ENCODE results near the gene NDUFV1. TPM values are rescaled to one million over a fixed set of nuclear protein-coding genes. Genes with fewer than 3 reads are reported as not detected.
"Not testable (repeated sequence)": the region's sequence is repeated elsewhere in the genome, so short reads cannot be mapped to it uniquely, and the experiment has no call there.

NDUFV1 gene
- total RNA-seq, 1 donor, result 90.1 TPM

- peaks cover 11% of the 10 kb centered on the region for H3K4me1 ChIP-seq (ENCODE audit: insufficient read depth, low read length)
- no peaks in the 10 kb centered on the region for H3K9me3 ChIP-seq (ENCODE audit: low read depth, low read length)
- no peaks in the 10 kb centered on the region for H3K27me3 ChIP-seq (ENCODE audit: insufficient read depth, low read length)
- no peak overlapping the region for H3K4me3 ChIP-seq (ENCODE audit: low read length)
These were observed 27.9 kb downstream of the NDUFV1 start for GRCh38 chr11:67634366-67635230.

GRCh38 chr11:67635231-67635521 is 28.4 kb downstream of the NDUFV1 start:
- H3K9me3 ChIP-seq (ENCODE audit: low read depth, low read length), result no peaks in the 10 kb centered on the region
- no peaks in the 10 kb centered on the region for H3K27me3 ChIP-seq (ENCODE audit: insufficient read depth, low read length)
- H3K4me3 ChIP-seq (ENCODE audit: low read length), result no peak overlapping the region
- H3K4me1 ChIP-seq (ENCODE audit: insufficient read depth, low read length), result peaks cover 10% of the 10 kb centered on the region

GRCh38 chr11:67636962-67637361 is 30.2 kb downstream of the NDUFV1 start:
- Histone ChIP-seq H3K27me3 (ENCODE audit: insufficient read depth, low read length) (no peaks in the 10 kb centered on the region), H3K4me3 (ENCODE audit: low read length) (no peak overlapping the region), H3K9me3 (ENCODE audit: low read depth, low read length) (no peaks in the 10 kb centered on the region), H3K4me1 (ENCODE audit: insufficient read depth, low read length) (no peaks in the 10 kb centered on the region)

- not testable (repeated sequence) for H3K4me3 ChIP-seq (ENCODE audit: low read length); H3K9me3 ChIP-seq (ENCODE audit: low read depth, low read length); H3K4me1 ChIP-seq (ENCODE audit: insufficient read depth, low read length); H3K27me3 ChIP-seq (ENCODE audit: insufficient read depth, low read length)
These were observed 30.7 kb downstream of the NDUFV1 start for GRCh38 chr11:67637441-67637840.

- H3K9me3 ChIP-seq (ENCODE audit: low read depth, low read length), result no peaks in the 10 kb centered on the region
These were observed 32.0 kb downstream of the NDUFV1 start for GRCh38 chr11:67638535-67639437.

GRCh38 chr11:67639438-67639859 is 32.7 kb downstream of the NDUFV1 start, which contains the start of gene TBX10:
TSS of gene TBX10 (minus strand) at chr11:67639763. CDS start at chr11:67639472, 291 bp downstream.
- no peaks in the 10 kb centered on the region for H3K4me1 ChIP-seq (ENCODE audit: insufficient read depth, low read length)
- H3K9me3 ChIP-seq (ENCODE audit: low read depth, low read length), result no peaks in the 10 kb centered on the region
- H3K4me3 ChIP-seq (ENCODE audit: low read length), result no peak within 1 kb of the TSS
- H3K27me3 ChIP-seq (ENCODE audit: insufficient read depth, low read length), result no peaks in the 10 kb centered on the region

More at GRCh38 chr11:67638535-67639437, 32.0 kb downstream of the NDUFV1 start:
- H3K4me3 ChIP-seq (ENCODE audit: low read length), result no peak overlapping the region
- no peaks in the 10 kb centered on the region for H3K4me1 ChIP-seq (ENCODE audit: insufficient read depth, low read length)
- H3K27me3 ChIP-seq (ENCODE audit: insufficient read depth, low read length), result no peaks in the 10 kb centered on the region

- Histone ChIP-seq H3K4me1 (ENCODE audit: insufficient read depth, low read length) (no peaks in the 10 kb centered on the region), H3K27me3 (ENCODE audit: insufficient read depth, low read length) (no peaks in the 10 kb centered on the region), H3K4me3 (ENCODE audit: low read length) (no peak overlapping the region), H3K9me3 (ENCODE audit: low read depth, low read length) (no peaks in the 10 kb centered on the region)
These were observed 33.5 kb downstream of the NDUFV1 start for GRCh38 chr11:67640021-67640757.

GRCh38 chr11:67640758-67641337 is 34.1 kb downstream of the NDUFV1 start:
- H3K27me3 ChIP-seq (ENCODE audit: insufficient read depth, low read length), result no peaks in the 10 kb centered on the region
- no peaks in the 10 kb centered on the region for H3K4me1 ChIP-seq (ENCODE audit: insufficient read depth, low read length)
- no peak overlapping the region for H3K4me3 ChIP-seq (ENCODE audit: low read length)
- no peaks in the 10 kb centered on the region for H3K9me3 ChIP-seq (ENCODE audit: low read depth, low read length)

GRCh38 chr11:67641338-67642172 is 34.8 kb downstream of the NDUFV1 start:
- H3K9me3 ChIP-seq (ENCODE audit: low read depth, low read length), result no peaks in the 10 kb centered on the region
- H3K4me1 ChIP-seq (ENCODE audit: insufficient read depth, low read length), result peaks cover 7% of the 10 kb centered on the region
- H3K4me3 ChIP-seq (ENCODE audit: low read length), result no peak overlapping the region
- no peaks in the 10 kb centered on the region for H3K27me3 ChIP-seq (ENCODE audit: insufficient read depth, low read length)

- no peak overlapping the region for H3K4me3 ChIP-seq (ENCODE audit: low read length)
- H3K9me3 ChIP-seq (ENCODE audit: low read depth, low read length), result no peaks in the 10 kb centered on the region
- no peaks in the 10 kb centered on the region for H3K27me3 ChIP-seq (ENCODE audit: insufficient read depth, low read length)
- peaks cover 16% of the 10 kb centered on the region for H3K4me1 ChIP-seq (ENCODE audit: insufficient read depth, low read length)
These were observed 35.7 kb downstream of the NDUFV1 start for GRCh38 chr11:67642173-67643120.

GRCh38 chr11:67644042-67644441 is 37.3 kb downstream of the NDUFV1 start:
- Histone ChIP-seq H3K4me3 (ENCODE audit: low read length) (no peak overlapping the region), H3K27me3 (ENCODE audit: insufficient read depth, low read length) (no peaks in the 10 kb centered on the region), H3K4me1 (ENCODE audit: insufficient read depth, low read length) (peaks cover 32% of the 10 kb centered on the region), H3K9me3 (ENCODE audit: low read depth, low read length) (no peaks in the 10 kb centered on the region)

GRCh38 chr11:67644472-67645418 is 38.0 kb downstream of the NDUFV1 start:
- peaks cover 39% of the 10 kb centered on the region for H3K4me1 ChIP-seq (ENCODE audit: insufficient read depth, low read length)
- no peaks in the 10 kb centered on the region for H3K9me3 ChIP-seq (ENCODE audit: low read depth, low read length)
- no peak overlapping the region for H3K4me3 ChIP-seq (ENCODE audit: low read length)
- no peaks in the 10 kb centered on the region for H3K27me3 ChIP-seq (ENCODE audit: insufficient read depth, low read length)
